ENCODE results near the gene ZNF135.

ZNF135 gene

DNA sequence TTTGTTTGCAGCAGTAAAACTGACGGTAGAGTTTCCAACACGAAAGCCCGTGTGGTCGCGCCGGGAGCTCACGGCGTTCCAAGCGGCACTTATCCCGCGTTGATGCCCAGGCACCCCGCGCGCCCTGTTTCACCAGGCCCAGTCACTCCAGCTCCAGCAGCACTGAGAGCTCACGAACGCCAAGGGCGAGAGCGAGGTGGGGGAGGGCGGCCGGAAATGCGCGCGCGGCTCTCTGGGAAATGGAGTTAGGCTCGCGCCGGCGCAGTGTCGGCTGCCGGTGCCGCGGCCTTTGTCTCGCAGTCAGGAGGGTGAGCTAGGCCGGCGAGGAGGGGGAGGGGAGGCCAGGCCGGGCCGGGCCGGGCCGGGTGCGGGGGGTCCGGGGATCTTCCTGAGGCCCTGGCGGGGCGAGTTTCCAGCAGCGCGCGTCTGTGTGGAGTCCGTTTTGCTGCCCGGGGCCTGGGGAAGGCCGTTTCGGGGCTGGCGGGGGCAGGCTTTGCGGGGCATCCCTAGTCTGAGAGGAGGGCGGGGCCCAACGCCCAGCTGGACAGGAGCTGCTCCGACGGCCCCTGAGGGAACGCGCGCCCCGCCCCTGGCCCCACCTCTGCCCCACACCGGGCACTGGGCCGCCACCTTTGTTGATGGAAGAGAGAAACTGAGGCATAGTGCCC, at the start of gene ZNF135:
TSS of gene ZNF135 (plus strand) at position 280 of the 668 bp plus-strand sequence. CDS start 721 bp downstream, outside the sequence.
- DNase-seq: peak; percentile 89 to 94

- no peak for DNase-seq
Measured at GRCh38 chr19:58009301-58009665, 49.8 kb upstream of the ZNF135 start.

DNA sequence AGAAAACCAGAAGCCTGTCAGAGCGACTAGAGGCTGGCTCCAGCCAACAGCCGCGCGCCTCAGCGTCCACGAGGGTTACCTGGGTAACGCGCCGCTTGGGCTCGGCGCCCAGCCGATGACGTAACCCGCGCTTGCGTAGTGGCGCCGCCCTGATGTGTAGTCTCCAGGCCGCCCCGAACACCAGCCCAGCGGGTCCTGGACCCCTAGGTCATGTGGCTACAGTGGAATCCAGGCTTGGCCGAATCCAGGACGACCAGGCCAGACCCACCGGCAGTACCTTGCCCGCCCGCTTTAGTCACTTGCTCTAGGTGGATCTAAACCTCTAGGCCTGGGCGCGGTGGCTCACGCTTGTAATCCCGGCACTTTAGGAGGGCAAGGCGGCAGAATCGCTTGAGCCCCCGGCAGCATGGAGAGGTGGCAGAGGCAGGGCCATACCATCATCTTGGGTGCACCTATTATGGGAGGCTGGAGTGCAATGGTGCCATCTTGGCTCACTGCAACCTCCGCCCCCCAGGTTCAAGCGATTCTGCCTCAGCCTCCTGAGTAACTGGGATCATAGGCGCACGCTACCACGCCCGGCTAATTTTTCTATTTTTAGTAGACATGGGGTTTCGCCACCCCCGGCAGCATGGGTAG, 49.3 kb upstream of the ZNF135 start:
- DNase-seq: peak; percentile 93 to 97

GRCh38 chr19:58010507-58010906, 48.6 kb upstream of the ZNF135 start:
- no peak for DNase-seq

DNA sequence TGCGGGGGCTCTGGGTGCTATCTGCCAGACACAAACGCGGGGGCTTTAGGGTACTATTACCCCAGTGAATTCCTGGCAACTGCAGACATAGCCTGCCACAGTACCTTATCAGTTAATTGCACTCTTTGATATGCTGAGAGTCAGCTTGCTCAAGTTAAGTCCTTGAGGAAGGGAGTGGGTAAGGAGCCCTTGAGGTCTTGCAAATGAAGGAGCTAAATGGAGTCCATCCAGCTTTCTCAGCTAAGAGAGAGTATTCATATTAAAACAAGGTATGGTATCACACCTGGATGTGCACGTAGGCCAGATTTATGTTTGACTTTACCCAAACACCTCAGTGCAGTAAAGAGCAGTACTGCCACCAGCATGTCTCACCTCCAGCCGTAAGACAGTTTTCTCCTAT, 44.9 kb upstream of the ZNF135 start:
- DNase-seq: no peak

GRCh38 chr19:58020129-58020528, 39.0 kb upstream of the ZNF135 start:
- no peak for DNase-seq

- DNase-seq: peak; percentile 31 to 69
Measured at GRCh38 chr19:58021541-58022282, 37.4 kb upstream of the ZNF135 start.

GRCh38 chr19:58022283-58022660, 36.8 kb upstream of the ZNF135 start:
- DNase-seq: no peak

DNA sequence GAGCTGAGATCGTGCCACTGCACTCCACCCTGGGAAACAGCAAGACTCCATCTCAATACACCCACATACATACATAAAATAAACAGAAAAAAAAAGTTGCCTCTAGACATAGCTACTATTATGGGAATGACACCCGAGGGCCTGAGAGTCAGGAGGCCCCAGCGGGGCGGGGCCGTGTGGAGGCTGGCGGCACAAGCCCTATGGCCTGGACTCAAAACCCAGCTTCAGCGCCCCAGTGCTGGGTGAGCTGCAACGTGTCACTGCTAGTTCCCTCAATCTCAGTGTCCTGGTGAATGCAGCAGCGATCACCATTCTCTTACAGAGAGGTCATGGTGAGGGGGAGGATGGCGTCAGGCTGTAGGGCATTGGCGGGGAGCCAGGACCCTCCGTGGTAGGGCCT, 34.4 kb upstream of the ZNF135 start:
- no peak for DNase-seq

DNA sequence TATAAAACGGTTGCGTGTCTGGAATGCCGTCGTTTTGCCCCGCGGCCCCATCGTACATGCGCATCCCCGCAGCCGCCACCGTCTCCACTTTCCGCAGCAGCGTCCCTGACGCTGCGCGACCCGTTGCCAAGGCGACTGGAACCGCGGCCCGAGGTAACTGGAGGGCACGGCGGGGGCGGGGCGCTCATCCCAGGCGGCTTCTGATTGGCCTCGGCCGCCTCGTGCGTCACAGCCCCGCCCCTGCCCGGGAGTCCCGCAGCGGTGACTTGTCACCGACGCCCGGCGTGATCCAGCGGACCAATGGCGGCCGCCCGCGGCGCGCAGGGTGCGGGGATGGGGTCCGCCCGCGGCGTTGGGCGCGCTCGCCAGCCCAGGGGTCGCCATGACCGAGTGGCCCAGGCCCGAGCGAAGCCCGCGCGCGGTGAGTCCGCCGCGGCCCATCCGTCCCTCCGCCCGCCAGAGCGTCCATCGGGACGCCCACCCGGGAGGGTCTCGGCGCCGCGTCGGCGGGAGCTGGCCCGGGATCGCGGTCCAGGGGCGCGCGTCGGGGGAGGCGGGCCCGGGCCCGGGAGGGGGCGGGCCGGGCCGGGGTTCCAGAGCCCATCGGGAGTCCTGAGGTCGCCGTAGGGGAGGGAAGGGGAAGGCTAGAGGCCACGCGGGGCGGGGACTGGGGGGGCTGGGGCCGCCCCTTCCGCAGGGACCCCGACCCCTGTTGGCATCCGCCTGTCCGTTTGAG, 25.2 kb upstream of the ZNF135 start, which contains the start of gene ZSCAN1:
TSS of gene ZSCAN1 (plus strand) at position 285 of the 736 bp plus-strand sequence. CDS start 3,812 bp downstream, outside the sequence.
- peak; percentile 91 to 97 for DNase-seq

DNA sequence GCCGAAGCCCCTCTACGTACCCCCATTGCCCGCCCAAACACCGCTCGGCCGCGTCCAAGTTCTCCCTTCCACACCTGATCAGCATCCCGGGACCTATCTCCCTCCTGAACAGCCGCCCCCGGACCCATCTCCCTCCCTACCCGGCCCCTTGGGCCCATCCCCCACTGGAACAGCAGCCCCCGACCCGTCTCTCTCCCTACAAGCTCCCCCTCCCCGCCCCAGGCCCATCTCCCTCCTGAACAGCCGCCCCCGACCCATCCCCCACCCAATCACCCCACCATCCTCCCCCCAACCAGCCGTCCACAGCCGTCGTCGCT, 24.6 kb upstream of the ZNF135 start:
- no peak for DNase-seq

DNA sequence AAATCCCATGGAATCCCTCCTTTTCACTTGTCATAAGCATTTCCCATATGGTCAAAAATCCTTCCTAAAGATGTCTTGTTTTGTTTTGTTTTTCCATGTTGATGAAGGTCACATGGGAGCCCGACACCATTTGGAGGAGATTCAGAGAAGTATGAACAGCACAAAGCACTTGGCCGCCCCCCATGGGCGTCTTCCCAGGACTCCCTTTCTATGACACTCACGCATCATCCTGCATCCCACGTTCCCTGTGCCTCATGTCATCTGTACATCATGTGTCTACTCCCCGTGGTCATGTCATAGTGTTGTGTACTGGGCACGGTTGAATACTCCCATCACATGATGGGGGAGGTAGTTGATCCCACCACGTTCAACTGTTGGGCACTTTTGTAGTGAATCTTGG, 23.2 kb upstream of the ZNF135 start:
- DNase-seq: no peak

DNA sequence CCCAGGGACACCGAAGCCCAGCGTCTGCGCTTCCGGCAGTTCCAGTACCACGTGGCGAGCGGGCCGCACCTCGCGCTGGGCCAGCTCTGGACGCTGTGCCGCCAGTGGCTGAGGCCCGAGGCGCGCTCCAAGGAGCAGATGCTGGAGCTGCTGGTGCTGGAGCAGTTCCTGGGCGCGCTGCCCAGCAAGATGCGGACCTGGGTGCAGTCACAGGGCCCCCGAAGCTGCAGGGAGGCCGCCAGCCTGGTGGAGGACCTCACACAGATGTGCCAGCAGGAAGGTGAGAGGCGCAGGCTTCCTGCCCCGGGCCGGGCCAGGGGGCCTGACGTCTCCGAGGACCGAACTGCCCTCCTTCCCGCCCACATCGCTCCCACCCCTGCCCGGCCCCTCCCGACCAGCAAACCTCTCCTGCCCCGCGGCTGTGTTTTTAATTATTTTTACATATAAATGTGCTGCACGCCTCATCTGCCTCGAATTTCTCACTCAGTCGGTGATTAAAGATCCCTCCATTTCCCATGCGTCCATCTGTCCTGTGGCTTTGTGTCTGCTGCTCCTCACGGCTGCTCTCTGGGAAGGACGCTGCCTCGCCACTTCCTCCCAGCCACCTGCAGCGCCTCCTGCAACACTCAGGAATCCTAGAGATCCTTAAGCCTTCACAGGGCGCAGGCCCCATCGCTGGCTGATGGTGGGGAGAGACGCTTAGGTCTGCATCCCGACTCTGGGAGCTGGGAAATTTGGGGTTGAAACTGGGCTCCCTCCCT, 21.0 kb upstream of the ZNF135 start:
- DNase-seq: no peak

DNA sequence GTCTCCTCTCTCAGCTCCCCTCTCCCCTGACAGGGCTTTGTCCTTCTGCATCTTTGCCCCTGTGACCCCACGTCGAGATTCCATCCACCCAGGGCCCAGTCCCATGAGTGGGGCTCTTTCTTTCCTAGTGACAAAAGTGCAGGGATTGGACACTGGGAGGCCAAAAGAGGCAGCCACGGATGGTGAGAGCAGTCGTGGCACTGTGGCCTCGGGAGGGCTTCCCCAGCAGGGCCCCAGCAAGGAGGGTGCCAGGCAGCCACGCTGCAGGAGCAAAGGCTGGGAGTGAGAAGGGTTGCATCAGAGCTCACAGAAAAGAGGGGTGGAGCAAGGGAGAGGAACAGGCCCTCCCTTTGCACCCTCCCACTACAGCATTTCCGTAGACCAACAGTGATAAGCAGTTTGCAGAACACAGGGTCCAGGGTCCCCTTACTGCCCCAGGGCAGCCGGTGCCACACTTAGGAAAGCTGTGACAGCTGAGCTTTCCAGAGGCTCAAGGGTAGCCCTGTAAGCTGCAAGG, 20.3 kb upstream of the ZNF135 start:
- no peak for DNase-seq

DNA sequence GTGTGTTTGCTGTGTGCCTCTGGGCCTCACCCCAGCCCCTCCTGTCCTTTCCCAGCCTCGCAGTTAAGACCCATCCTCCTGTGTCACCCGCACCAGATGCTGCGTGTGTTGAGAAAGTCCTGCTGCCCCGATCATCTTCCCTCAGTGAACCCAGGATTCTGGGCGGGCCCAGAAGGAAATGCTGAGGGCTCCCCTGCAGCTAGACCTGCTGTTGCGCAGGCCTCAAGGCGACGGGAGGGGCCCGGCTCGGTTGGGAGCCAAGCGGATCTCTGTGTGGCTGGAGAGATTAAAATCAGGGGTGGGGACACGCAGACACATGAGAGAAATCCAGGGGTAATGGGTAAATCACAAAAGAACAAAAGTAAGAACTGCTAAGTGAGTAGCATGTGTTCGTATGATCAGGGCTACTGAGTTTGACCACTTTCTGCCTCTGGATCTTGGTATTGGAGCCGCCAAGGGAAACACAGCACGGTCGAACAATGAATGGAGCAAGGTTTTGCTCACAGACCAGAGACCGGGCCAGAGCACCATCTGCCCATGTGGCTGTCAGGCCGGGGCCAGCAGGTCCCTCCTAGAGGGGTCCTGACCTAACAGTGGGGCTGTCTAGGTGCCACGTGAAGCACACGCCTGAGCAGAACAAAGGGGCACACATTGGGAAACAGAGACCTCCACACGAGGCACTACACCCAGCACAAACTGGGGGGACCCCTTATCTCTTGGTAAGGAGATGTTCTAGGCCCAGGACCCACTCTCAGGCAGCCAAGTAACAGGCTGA, 18.1 kb upstream of the ZNF135 start:
- no peak for DNase-seq

DNA sequence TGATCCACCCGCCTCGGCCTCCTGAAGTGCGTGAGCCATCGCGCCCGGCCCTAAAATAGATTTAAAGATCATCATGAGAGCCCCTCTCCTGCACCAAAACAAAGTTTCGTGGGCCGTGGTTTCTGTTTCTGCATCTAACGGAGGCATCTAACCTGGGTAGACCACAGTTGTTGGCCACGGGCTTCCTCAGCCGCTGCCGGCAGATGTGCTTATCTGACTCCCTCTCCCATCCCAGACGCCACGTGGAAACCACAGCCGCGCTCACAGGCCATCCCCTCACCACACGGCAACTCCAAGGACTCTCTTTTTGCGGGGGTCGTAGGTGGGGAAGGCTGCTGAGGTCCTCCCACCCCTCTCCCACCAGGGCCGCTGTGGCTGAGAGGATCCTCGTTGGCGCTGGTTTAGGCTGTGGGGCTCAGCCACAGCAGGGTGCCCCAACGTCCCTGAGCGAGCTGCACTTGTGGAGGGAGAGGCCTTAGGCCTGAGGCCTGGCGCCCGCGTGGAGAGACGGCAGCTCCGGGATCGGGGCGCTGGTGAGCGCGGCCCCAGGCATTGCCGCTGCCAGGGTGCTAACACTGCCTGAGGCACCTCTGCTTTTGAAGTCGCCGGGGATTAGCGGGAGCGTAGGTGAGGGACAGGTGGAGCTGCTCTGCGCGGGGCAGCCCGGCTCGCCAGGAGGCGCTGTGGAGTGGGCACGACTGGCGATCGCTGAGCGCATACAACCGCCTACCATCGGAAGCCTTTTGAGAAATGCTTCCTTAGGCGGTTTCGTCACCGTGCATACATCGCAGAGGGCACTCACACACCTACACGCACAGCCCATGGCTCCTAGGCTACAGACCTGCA, 16.4 kb upstream of the ZNF135 start:
- no peak for DNase-seq

DNA sequence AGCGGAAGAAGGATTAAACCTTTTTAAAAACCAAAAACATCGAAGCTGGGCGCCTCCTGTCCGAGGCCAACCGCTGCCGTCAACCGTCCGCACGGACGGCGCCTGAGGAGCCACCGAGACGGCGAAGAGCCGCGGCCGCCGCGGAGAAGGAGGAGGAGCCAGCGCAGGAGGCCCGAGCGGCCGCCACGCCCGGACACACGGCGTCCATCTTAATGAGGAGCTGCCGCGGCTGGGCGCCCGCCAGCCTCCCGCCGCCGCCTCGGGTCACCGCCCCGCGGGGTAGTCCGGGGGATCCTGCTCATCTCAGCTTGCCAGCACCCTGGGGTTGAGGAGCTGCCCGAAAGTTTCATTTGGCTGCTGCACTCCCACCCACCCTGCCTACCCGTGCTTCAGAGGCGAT, 14.7 kb upstream of the ZNF135 start:
- DNase-seq: no peak

DNA sequence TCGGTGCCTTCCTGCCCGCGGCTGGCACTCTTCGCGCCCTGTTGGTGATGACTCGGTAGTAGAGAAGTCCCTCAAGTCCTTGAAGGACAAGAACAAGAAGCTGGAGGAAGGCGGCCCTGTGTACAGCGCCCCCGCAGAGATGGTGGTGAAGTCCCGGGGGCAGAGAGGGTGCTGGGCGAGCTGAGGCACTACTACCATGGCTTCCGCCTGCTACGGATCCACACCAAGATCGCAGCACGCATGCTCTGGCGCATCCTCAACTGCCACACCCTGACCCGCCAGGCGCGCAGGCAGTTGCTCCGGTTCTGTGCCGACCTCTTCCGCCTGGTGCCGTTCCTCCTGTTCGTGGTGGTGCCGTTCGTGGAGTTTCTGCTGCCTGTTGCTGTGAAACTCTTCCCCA, 14.2 kb upstream of the ZNF135 start:
- DNase-seq: no peak

DNA sequence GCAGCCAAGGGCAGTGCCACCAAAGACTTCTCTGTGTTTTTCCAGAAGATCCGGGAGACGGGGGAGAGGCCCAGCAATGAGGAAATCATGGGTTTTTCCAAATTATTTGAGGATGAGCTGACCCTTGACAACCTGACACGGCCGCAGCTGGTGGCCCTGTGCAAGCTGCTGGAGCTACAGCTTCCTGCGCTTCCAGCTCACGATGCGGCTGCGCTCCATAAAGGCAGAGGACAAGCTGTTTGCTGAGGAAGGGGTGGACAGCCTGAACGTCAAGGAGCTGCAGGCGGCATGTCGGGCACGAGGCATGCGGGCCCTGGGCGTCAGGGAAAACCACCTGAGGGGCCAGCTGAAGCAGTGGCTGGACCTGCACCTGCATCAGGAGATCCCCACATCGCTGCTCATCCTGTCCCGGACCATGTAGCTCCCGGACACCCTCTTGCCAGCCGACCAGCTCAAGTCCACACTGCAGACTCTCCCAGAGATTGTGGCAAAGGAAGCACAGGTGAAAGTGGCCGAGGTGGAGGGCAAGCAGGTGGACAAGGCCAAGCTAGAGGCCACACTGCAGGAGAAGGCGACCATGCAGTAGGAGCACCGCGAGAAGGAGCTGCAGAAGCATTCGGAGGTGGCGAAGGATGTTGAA, 13.6 kb upstream of the ZNF135 start:
- no peak for DNase-seq

DNA sequence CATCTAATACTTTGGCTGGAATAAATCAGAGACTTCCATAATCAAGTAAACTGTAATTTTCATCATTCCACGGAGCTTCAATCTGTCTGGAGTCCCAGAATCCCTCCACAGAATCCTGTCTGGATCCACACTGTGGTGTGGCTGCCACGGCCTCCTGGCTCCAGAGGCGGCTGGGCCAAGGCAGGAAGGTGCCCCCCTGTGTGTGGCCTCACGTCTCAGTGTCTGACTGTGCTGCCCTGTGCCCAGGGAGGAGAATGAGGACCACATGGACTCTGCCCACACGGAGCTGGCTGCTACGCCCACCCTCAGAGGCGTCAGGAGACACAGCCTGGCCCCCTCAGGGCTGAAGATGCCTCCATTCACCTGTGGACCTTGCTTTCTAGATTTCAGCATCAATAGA, 12.2 kb upstream of the ZNF135 start:
- DNase-seq: no peak
